Measurements from ENCODE around the gene RXRA. TPM values are rescaled to one million over a fixed set of nuclear protein-coding genes. Genes with fewer than 3 reads are reported as not detected.
A peak's percentile ranks its signal among the peaks of the same experiment; 100 is the strongest.

The RXRA gene
- total and polyA plus RNA-seq, 4 experiments from 2014 or later: 1.0 to 11.9 (median 6.4) TPM

DNA sequence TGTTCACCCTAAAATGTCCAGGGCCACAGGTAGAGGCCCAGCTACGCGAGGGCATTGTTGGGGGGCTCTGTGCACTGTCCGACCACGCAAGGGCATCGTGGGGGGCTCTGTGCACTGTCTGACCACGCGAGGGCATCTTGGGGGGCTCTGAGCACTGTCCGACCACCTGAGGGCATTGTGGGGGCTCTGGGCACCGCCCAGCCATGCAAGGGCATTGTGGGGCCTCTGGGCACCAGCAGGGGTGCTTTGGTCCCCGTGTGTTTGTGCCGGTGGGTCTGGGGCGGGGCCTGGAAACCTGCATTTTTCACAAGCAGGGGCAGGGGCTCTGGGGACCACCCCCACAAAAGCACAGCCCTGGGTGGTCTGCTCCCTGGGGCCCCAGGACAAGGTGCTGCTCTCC lies 41.5 kb upstream of the RXRA start:
- DNase-seq: peak in 1 of 5 donors; percentile 30

DNA sequence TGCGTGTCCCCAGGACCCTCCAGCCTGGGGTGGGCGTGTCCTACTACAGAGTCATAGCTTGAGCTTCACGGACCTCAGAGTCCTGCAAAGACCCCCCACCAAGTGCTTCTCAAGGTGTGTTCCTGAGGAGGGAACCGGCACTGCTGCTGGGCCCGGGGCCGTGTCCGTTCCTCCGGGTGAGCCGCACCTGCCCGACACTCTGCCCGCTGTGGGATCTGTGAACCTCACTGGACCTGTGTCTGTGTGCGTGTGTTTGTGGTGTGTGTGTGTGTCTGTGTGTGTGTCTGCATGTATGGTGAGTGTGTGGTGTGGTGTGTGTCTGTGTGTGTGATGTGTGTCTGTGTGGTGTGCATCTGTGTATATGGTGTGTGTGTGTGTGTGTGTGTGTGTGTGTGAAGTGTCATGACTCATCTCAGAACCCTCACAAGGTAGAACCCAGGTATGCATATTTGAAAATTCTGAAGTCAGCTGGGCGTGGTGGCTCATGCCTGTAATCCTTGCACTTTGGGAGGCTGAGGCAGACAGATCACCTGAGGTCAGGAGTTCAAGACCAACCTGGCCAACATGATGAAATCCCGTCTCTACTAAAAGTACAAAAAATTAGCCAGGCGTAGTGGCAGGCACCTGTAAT lies 40.9 kb upstream of the RXRA start:
- H3K4me1 ChIP-seq (ENCODE audit: insufficient read depth, low read length): no peaks in the 10 kb centered on the region
- no peaks in the 10 kb centered on the region for H3K4me1 Mint-ChIP-seq
- no peaks in the 10 kb centered on the region for H3K9me3 ChIP-seq (ENCODE audit: control insufficient read depth in 1 of 2, low read length in 2 of 2)
- ChIA-PET CTCF (ENCODE audit: partially characterized antibody) (no interaction called here), POLR2A (ENCODE audit: partially characterized antibody) (interaction anchor here (0.6 kb wide), 1 partner anchor 504 kb away, joined by 3 read pairs; no protein-coding TSS in a partner anchor)
- no peak overlapping the region for H3K4me3 ChIP-seq (ENCODE audit: low read length in 2 of 2)
- peak overlapping the region in 1 of 7 donors; percentile 59 for H3K27ac Mint-ChIP-seq
- intact Hi-C loops (cut with micrococcal nuclease): no loop called here
- H3K36me3 Mint-ChIP-seq: no peaks in the 10 kb centered on the region
- no peaks in the 10 kb centered on the region for H3K9me3 Mint-ChIP-seq
- no peak for DNase-seq
- peaks cover 1 to 5% of the 10 kb centered on the region in 2 donors for H3K27me3 Mint-ChIP-seq
- no peaks in the 10 kb centered on the region for H3K27me3 ChIP-seq (ENCODE audit: insufficient read depth, low read length)
- no peak overlapping the region for H3K4me3 Mint-ChIP-seq
- no peak overlapping the region for H3K27ac ChIP-seq (ENCODE audit: low read depth, low read length)
- H3K36me3 ChIP-seq (ENCODE audit: insufficient read depth, low read length): no peaks in the 10 kb centered on the region

More for the DNA sequence above, 41.5 kb upstream of the RXRA start:
- no peaks in the 10 kb centered on the region for H3K27me3 ChIP-seq (ENCODE audit: insufficient read depth, low read length)
- intact Hi-C loops (cut with micrococcal nuclease): no loop called here
- Mint-ChIP-seq H3K36me3 (no peaks in the 10 kb centered on the region), H3K4me3 (no peak overlapping the region), H3K9me3 (no peaks in the 10 kb centered on the region), H3K4me1 (no peaks in the 10 kb centered on the region), H3K27ac (peak overlapping the region in 1 of 7 donors; percentile 59), H3K27me3 (peaks cover 1 to 5% of the 10 kb centered on the region in 2 donors)
- ChIA-PET CTCF (ENCODE audit: partially characterized antibody) (no interaction called here), POLR2A (ENCODE audit: partially characterized antibody) (no interaction called here)
- H3K4me3 ChIP-seq (ENCODE audit: low read length in 2 of 2): no peak overlapping the region
- no peaks in the 10 kb centered on the region for H3K36me3 ChIP-seq (ENCODE audit: insufficient read depth, low read length)
- no peaks in the 10 kb centered on the region for H3K9me3 ChIP-seq (ENCODE audit: control insufficient read depth in 1 of 2, low read length in 2 of 2)
- no peaks in the 10 kb centered on the region for H3K4me1 ChIP-seq (ENCODE audit: insufficient read depth, low read length)
- H3K27ac ChIP-seq (ENCODE audit: low read depth, low read length): no peak overlapping the region

DNA sequence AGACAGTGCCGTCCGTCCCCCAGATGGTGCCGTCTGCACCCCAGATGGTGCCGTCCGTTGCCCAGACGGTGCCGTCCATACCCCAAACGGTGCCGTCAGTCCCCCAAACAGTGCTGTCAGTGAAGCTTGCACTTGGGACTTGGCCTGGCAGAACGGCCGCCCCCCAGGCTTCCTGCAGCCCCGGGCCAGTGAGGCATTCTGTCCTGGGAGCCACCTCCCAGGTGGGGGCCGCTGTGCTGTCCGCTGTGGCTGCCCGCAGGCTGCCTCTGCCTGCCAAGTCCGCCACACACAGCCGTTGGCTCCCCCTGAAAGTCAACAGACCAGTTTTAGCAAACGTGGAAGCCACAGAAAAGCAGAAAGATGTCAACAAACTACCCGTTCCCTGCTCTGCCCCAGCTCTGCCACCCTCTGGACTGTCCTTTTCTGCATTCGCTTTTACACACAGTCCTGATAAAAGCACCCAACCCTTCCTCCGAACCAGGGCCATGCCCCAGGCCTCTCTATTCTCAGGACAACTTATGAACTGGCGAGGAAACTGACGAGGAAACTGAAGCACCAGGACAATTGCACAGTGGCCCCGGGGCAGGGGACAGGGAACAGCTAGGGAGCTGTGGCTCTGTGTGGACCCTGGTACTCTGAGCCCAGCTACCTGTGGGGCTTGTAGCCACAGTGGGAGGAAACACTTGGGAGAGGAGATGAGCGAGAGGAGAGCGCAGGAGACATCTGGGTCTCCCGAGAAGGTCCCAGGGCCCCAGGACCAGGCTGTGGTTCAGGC lies 39.6 kb upstream of the RXRA start:
- POLR2A ChIA-PET (ENCODE audit: partially characterized antibody): no interaction called here
- intact Hi-C loops (cut with micrococcal nuclease): no loop called here
- no peaks in the 10 kb centered on the region for H3K4me1 ChIP-seq (ENCODE audit: insufficient read depth, low read length)
- DNase-seq: no peak
- H3K4me3 Mint-ChIP-seq: no peak overlapping the region
- peaks cover 1 to 5% of the 10 kb centered on the region in 2 donors for H3K27me3 Mint-ChIP-seq
- no peaks in the 10 kb centered on the region for H3K9me3 ChIP-seq (ENCODE audit: control insufficient read depth in 1 of 2, low read length in 2 of 2)
- no peaks in the 10 kb centered on the region for H3K4me1 Mint-ChIP-seq
- peaks cover 0 to 2% (median 0%) of the 10 kb centered on the region in 8 donors for H3K9me3 Mint-ChIP-seq
- H3K36me3 Mint-ChIP-seq: no peaks in the 10 kb centered on the region
- no peak overlapping the region for H3K27ac Mint-ChIP-seq
- CTCF ChIA-PET (ENCODE audit: partially characterized antibody): no interaction called here
- no peak overlapping the region for H3K4me3 ChIP-seq (ENCODE audit: low read length in 2 of 2)
- H3K27me3 ChIP-seq (ENCODE audit: insufficient read depth, low read length): no peaks in the 10 kb centered on the region
- no peaks in the 10 kb centered on the region for H3K36me3 ChIP-seq (ENCODE audit: insufficient read depth, low read length)
- H3K27ac ChIP-seq (ENCODE audit: low read depth, low read length): no peak overlapping the region

DNA sequence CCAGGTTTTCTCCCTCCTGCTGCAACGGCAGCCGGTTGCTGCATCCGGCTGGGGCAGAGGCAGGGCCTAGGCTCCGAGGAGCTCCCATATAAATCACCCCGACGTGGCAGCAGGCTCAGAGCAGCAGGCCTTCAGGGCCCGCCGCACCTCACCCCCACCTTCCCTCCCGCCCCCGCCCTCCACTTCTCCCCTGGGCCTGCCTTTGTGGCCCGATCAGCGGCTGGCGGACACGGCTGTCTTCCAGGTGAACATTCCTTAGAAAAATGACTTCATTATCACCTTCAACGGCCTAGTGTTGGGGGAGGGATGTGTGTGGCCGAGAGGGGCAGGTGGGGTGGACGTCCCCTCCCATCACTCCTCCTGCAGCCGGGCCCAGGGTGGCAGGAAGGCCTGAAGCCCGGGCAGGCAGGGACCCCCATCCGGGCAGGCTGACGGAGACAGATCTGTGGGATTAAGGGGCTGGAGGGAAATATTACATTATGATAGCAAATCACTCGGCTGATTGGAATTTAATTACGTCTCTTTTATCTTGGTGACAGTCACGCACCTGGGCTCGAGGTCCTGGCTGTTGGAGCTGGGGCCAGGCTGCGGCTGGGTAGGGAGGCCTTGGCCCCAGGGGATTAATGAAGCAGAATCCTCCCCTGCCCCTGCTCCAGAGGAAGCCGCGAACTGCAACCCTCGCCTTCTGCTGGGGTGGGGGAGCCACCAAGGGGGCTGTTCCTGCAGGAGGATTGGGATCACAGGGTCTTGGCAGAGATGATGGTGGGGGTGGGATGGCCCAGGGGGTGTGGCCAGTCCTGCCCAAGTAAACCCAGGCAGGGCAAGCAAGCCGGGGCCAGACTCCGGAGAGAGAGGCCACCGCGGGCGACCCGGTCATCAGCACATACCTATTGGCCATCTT lies 38.4 kb upstream of the RXRA start:
- Mint-ChIP-seq H3K4me3 (no peak overlapping the region), H3K9me3 (peaks cover 0 to 3% (median 0%) of the 10 kb centered on the region in 8 donors), H3K36me3 (no peaks in the 10 kb centered on the region), H3K4me1 (no peaks in the 10 kb centered on the region), H3K27me3 (peaks cover 1 to 5% of the 10 kb centered on the region in 2 donors), H3K27ac (no peak overlapping the region)
- H3K36me3 ChIP-seq (ENCODE audit: insufficient read depth, low read length): no peaks in the 10 kb centered on the region
- ChIA-PET POLR2A (ENCODE audit: partially characterized antibody) (no interaction called here), CTCF (ENCODE audit: partially characterized antibody) (no interaction called here)
- no peaks in the 10 kb centered on the region for H3K4me1 ChIP-seq (ENCODE audit: insufficient read depth, low read length)
- no peaks in the 10 kb centered on the region for H3K9me3 ChIP-seq (ENCODE audit: control insufficient read depth in 1 of 2, low read length in 2 of 2)
- H3K27me3 ChIP-seq (ENCODE audit: insufficient read depth, low read length): no peaks in the 10 kb centered on the region
- no peak for DNase-seq
- H3K4me3 ChIP-seq (ENCODE audit: low read length in 2 of 2): no peak overlapping the region
- H3K27ac ChIP-seq (ENCODE audit: low read depth, low read length): no peak overlapping the region
- intact Hi-C loops (cut with micrococcal nuclease): no loop called here

DNA sequence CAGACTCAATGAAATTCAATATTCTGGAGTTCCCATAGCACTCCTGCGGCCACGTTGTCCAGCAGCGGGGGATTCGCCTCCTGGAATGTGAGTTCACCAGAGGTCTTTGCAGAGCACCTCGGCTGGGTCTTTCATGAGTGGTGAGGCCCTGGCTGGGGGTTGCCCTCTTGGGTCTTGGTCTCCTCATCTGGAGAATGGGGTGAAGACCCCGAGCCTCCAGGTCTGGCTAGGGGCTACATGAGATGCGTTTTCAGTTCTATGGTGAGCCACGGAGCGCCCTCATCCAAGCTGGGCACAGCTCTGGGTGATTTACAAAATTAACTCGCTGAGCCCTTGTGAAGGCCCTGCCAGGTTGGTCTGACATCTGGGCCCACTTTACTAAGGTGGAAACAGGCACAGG lies 37.5 kb upstream of the RXRA start:
- H3K4me1 ChIP-seq (ENCODE audit: insufficient read depth, low read length): no peaks in the 10 kb centered on the region
- intact Hi-C loops (cut with micrococcal nuclease): no loop called here
- Mint-ChIP-seq H3K9me3 (peaks cover 0 to 3% (median 0%) of the 10 kb centered on the region in 8 donors), H3K27me3 (peaks cover 1 to 5% of the 10 kb centered on the region in 2 donors), H3K4me3 (no peak overlapping the region), H3K4me1 (peaks cover 0 to 6% (median under 1%) of the 10 kb centered on the region in 4 donors), H3K36me3 (no peaks in the 10 kb centered on the region), H3K27ac (no peak overlapping the region)
- no peak overlapping the region for H3K4me3 ChIP-seq (ENCODE audit: low read length in 2 of 2)
- H3K27me3 ChIP-seq (ENCODE audit: insufficient read depth, low read length): no peaks in the 10 kb centered on the region
- no peaks in the 10 kb centered on the region for H3K9me3 ChIP-seq (ENCODE audit: control insufficient read depth in 1 of 2, low read length in 2 of 2)
- H3K36me3 ChIP-seq (ENCODE audit: insufficient read depth, low read length): no peaks in the 10 kb centered on the region
- H3K27ac ChIP-seq (ENCODE audit: low read depth, low read length): no peak overlapping the region
- CTCF ChIA-PET (ENCODE audit: partially characterized antibody): no interaction called here
- POLR2A ChIA-PET (ENCODE audit: partially characterized antibody): no interaction called here
- DNase-seq: no peak

DNA sequence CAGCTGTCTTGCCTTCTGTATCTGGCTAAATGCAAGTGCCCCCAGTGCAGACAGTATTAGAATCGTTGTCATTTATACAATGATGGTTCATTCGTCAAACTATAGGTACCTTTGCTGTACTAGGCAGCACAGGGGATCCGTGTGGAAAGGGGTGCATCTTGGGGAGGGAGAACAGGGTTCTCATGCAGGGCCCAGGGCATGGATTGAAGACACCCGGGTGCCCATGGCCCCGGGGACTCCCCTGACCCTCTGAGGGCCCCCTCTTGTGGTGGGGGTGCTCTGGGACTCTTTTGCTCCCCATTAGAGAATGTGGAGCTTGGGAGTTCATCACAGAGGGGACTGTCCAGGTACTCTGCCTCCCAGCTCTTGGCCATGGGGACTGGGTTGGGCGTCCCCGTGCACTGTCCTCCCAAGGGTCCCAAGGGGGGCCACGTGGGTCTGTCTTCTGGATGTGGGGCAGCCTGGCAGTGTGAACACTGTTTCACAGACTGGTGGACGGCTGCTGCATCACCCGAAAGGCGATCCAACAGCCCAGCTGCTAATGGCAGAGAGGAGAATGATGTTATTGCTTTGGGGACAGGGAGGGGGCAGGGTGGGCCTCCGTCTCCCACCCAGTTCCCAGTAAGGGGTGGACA lies 36.9 kb upstream of the RXRA start:
- H3K27ac Mint-ChIP-seq: no peak overlapping the region
- H3K4me1 ChIP-seq (ENCODE audit: insufficient read depth, low read length): no peaks in the 10 kb centered on the region
- no peak for DNase-seq
- intact Hi-C loops (cut with micrococcal nuclease): no loop called here
- H3K36me3 Mint-ChIP-seq: no peaks in the 10 kb centered on the region
- CTCF ChIA-PET (ENCODE audit: partially characterized antibody): no interaction called here
- peaks cover 0 to 7% (median under 1%) of the 10 kb centered on the region in 4 donors for H3K4me1 Mint-ChIP-seq
- no peak overlapping the region for H3K4me3 ChIP-seq (ENCODE audit: low read length in 2 of 2)
- H3K27me3 Mint-ChIP-seq: peaks cover 1 to 5% of the 10 kb centered on the region in 2 donors
- no peak overlapping the region for H3K27ac ChIP-seq (ENCODE audit: low read depth, low read length)
- no peaks in the 10 kb centered on the region for H3K27me3 ChIP-seq (ENCODE audit: insufficient read depth, low read length)
- no peaks in the 10 kb centered on the region for H3K9me3 ChIP-seq (ENCODE audit: control insufficient read depth in 1 of 2, low read length in 2 of 2)
- no peaks in the 10 kb centered on the region for H3K36me3 ChIP-seq (ENCODE audit: insufficient read depth, low read length)
- no peak overlapping the region for H3K4me3 Mint-ChIP-seq
- peaks cover 0 to 3% (median 0%) of the 10 kb centered on the region in 8 donors for H3K9me3 Mint-ChIP-seq
- POLR2A ChIA-PET (ENCODE audit: partially characterized antibody): no interaction called here
